HG02588 (cell line): ENCODE measurements around the gene SLC25A38.
"Not testable (repeated sequence)": the region's sequence is repeated elsewhere in the genome, so short reads cannot be mapped to it uniquely, and the experiment has no call there.

Experiments
- ATAC-seq: cut with Tn5 transposase; IDR thresholded peaks from one replicate; pipeline ENCODE4 v1.9.1; 2021; ENCODE audit warnings: mild to moderate bottlenecking, moderate library complexity; ENCODE audit not compliant: unreplicated experiment

The SLC25A38 gene, protein sequence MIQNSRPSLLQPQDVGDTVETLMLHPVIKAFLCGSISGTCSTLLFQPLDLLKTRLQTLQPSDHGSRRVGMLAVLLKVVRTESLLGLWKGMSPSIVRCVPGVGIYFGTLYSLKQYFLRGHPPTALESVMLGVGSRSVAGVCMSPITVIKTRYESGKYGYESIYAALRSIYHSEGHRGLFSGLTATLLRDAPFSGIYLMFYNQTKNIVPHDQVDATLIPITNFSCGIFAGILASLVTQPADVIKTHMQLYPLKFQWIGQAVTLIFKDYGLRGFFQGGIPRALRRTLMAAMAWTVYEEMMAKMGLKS

DNA sequence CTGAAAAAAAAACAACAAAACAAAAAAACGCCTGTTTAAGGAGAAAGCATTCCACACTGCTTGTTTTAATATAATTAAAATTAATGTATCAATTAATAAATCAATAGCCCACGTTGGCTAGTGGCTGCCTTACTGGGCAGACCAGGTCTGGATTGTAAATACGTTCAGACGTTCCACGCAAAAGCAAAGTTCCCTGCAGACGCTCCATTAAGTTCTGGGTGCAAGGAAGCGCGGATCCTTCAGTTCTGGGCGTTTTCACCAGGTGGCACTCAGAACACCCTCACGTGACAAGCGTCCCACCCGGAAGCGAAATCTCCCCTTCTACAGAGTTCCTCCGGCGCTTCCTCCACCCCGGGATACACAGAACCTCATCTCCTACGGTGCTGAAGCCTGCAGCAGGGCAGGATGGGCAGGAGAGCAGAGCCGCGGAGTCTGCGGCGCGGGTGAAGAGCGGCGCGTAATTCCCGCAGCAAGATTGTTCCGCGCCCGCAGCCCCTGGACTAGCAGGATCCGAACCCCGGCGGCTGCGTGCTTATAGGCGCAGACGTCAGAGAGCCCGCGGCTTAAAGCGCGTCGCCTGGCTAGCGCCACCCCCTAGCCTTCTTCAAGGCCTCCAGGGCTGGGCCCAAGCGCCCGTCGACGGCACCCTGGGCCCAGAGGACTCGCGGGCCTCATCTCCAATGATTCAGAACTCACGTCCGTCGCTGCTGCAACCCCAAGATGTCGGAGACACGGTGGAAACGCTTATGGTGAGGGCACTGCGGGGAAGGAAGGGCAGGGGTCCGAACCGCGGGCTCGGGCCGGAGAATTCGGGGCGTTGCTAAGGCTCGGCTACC lies at the start of gene SLC25A38:
SLC25A38 (plus strand) TSS at position 326 of the 836 bp plus-strand sequence; CDS start at position 681, 355 bp downstream.
- peak; percentile 66 for ATAC-seq

DNA sequence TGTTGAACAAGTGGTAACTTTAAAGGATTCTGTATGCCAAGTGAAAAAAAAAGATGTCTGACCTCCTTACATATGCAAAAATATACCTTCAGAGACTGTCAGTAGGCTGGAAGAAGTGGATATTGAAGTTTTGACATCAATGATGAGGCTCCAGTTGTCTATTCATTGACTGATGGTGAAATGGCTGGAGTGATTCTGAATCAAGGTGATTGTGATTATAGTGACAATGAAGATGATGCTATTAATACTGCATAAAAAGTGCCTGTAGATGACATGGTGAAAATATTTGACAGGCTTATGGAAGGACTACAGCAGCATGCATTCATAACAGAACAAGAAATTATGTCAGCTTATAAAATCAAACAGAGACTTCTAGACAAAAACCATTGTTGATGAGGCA lies 49.6 kb upstream of the SLC25A38 start:
- no peak for ATAC-seq

DNA sequence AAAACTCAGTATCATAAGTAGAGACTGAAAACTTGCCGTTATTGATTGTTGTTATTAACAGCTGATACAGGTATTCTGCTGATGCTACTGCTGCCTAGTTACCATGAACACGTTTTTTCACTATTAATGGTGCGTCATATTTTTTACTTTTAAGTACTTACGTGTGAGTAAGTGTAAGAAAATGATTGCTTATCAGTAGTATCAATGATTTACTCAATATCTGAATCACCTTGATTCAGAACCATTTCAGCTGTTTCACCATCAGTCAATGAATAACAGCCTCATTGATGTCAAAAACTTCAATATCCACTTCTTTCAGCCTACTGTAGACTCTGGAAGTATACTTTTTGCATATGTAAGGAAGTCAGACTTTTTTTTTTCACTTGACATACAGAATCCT lies 49.0 kb upstream of the SLC25A38 start:
- no peak for ATAC-seq

DNA sequence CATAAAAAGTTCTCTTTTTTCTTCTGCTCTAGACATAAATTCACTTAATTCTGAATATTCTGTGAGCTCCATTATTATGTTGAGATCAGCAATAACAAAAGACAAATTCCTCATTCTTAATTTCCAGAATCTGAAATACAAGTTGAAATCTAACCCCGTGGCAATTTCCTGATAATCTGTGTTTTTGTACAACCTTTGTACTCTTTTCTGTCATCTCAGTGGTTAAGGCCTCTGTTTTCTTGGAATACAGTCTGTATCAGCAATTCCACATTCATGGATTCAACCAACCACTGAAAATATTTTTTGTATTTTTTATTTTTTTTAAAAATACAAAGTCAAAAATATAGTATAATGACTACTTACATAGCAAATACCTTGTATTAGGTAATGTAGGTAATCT lies 45.0 kb upstream of the SLC25A38 start:
- no peak for ATAC-seq

DNA sequence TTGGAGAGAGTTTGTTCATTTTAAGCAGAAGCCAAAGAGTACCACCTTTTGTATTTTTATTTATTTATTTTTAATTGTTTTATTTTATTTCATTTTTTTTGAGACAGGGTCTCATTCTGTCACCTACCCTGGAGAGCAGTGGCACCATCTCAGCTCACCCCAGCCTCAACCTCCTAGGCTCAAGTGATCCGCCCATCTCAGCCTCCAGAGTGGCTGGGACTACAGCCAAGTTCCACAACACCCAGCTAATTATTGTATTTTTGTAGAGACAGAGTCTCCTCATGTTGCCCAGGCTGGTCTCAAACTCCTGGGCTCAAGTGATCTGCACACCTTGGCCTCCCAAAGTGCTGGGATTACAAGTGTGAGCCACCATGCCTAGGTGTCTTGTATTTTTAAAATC lies 44.1 kb upstream of the SLC25A38 start:
- no peak for ATAC-seq

DNA sequence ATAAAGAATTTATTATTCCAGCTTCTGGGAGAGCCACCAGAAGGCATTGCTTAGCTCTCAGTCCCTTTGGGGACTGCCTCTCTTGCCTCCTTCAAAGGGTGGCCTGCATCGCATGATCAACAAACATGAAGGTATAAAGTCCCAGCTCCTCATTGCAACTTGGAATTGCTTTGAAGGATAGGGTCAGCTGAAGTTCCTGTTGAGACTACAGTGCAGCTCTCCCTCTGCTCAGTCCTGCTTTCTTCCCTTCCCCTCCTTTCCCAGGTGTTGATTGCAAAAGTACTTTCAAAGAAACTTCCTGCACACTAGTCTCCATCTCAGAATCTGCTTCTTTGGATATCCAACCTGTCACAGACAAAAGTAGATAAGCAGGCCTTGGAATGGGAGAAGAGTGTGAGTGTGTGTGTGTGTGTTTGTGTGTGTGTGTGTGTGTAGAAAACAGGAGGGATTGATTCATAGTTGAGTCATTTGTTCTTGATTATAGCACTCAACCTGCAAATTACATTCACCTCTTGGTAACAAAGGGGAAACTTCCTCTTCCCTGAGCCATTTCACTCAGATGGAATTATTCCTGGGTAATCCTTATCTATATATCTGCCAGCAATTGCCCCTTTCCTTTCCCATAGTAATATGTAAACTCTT lies 40.0 kb upstream of the SLC25A38 start:
- ATAC-seq, result no peak

DNA sequence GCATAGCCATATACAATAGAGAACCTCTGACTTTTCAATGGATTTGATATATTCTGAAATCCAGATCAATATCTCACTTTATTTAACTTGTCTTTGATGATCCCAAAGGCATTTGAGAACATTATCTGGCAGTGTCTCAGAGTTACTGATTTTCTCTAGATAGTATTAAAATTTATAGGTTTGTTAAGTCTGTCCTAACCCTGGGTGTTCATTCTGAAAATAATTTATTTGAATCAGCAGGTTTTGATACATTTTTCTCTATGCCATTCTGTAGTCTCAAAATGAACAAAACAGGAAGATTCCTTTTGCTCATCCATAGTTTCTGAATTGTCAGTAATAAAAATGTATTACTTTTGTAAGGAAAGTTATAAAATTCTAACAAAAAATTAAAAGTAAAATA lies 39.4 kb upstream of the SLC25A38 start:
- no peak for ATAC-seq

DNA sequence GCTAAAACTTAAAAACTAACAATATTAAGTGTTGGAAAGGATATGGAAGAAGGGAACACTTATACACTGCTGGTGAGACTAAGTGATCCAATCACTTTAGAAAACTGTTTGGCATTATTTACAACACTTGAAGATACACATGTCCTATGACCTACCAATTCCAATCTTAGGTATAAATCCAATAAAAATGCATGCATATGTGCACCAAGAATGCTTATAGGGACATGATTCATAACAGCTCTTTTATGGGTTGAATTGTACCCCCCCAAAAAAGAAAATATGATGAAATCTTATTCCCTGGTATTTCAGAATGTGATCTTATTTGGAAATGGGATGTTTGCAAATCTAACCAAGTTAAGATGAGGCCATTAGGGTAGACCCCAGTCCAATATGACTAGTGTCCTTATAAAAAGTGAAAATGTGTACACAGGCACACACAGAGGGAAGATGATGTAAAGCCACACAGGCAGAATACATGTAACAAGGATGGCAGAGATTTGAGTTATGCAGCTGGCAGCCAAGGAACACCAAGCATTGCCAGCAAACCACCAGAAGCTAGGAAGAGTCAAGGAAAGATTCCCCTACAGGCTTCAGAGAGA lies 38.3 kb upstream of the SLC25A38 start:
- ATAC-seq, result no peak

DNA sequence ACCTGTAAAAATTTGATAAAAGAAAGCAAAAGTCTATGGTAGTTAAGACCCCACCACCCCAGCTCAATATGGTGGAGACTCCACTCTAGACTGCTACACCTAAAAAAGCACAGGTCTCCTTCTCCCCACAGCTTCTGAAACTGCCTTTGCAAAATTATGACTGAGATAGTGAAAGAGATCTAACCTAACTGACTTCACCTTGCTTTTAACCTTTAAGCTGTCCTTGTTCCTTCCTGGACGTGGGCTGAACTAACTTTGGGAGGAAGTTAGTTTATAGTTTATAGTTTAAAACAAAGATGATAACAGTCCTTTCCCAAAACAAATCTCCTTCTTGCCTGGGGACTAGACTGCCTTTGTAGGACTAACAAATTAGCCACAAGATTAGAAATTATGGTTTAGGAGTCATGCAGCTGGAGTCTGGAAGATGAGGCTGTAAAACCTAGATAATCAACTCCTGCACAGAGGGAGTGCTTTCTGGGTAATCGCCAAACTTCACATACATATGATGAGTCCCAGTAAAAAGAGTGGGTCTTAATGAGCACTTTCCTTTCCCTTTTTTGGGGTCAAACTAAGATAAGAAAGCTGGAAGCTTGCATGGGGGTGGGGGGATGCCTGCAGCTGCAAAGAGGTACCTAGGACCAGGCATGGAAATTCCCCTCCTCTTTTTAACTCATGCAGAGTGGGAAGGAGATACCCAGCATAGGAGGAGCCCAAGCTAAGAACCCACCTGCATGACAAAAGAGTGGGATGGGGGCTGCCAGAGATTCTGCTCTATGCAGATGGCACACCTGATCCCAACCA lies 36.2 kb upstream of the SLC25A38 start:
- ATAC-seq, result peak; percentile 82

DNA sequence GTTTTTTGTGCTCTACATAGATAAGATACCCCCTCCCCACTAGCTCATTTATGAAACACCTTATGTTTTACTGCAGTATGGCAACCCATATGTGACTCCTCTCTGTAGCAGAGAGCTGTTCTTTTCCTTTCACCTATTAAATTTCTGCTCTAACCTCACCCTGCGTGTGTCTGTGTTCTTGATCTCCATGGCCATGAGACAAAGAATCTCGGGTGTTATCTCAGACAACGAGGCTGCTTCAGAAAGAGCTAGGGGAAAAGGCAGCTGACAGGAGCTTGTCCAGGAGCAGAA lies 35.6 kb upstream of the SLC25A38 start:
- ATAC-seq, result no peak

DNA sequence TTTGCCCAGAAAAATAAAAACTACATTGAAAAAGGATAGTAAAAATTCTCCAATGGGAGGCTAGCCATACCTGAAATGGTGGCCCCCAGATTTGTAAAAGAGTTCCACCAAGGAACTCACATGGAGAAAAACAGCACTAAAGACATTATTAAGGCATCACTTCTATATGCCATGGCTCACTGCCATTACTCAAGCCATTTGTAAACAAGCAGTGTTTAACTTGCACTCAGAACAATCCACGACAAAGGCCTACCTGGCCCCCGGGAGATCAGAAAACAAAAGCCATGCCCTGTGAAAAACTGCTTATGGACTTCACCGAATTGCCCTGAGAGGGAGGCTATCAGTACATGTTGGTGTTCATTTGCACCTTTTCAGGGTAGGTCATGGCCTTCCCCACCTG lies 34.1 kb upstream of the SLC25A38 start:
- ATAC-seq, result no peak

DNA sequence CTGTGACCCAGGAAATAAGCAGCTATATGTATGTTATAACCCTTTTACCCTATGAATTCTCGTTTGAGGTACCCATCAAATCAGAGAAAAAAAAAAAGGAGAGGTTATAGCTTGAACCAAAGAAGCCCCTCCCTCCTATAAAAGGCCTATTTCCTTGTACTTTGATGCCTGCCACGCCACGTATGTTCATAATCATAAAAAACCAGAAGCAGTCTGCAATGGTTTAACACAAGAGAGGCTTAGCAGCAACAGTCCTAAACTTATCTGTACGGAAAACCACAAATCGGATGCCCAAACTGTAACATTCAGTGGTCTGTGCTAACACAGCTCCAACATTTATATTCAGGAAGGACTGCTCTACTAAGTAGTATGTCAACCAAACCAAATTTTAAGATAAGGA lies 32.5 kb upstream of the SLC25A38 start:
- ATAC-seq, result no peak

DNA sequence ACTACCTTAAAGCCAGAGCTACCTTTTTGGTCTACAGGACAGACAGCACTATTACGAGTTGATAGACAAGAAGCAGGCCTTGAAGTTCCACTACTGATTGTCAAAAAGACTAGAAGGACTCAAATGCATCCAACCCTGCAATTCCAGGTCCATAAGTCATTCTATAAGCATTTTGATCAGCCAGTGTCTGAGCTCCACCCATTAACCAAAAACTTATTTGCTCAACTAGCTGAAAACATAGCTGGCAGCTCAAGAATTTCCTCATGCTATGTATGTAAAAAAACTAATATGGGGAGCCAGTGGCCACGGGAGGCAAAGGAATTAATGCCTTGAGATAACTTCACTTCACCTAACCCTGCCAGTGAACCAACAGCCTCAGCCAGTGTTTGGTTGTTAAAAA lies 32.0 kb upstream of the SLC25A38 start:
- ATAC-seq, result not testable (repeated sequence)

DNA sequence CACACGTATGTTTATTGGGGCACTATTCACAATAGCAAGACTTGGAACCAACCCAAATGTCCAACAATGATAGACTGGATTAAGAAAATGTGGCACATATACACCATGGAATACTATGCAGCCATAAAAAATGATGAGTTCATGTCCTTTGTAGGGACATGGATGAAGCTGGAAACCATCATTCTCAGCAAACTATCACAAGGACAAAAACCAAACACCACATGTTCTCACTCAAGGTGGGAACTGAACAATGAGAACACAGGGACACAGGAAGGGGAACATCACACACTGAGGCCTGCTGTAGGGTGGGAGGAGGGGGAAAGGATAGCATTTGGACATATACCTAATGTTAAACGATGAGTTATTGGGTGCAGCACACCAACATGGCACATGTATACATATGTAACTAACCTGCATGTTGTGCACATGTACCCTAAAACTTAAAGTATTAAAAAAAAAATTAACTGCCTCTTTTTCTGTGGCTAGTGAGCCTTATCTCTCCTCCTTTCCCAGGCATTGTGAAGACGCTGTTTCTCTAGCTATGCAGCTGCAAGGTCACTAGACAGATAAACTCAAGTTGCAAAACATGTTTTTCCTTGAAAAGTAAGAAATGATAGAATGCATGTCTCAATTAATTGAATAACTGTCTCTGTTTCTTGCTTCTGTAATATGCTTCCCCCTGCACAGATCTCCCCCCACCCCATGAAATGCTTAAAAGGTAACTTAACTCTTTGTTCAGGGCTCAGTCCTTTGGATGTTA lies 29.8 kb upstream of the SLC25A38 start:
- not testable (repeated sequence) for ATAC-seq

DNA sequence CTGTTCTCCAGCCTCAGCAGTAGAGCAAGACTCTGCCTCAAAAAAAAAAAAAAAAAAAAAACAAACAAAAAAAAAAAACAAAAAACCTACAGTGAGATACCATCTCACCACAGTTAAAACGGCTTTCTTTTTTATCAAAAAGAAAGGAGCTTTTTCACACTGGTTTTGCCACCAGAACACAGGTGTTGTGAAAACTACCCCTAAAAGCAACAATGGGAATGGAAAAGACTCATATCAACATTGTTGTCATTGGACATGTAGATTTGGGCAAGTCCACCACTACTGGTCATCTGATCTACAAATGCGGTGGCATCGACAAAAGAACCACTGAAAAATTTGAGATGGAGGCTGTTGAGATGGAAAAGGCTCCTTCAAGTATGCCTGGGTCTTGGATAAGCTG lies 24.8 kb upstream of the SLC25A38 start:
- ATAC-seq, result no peak

DNA sequence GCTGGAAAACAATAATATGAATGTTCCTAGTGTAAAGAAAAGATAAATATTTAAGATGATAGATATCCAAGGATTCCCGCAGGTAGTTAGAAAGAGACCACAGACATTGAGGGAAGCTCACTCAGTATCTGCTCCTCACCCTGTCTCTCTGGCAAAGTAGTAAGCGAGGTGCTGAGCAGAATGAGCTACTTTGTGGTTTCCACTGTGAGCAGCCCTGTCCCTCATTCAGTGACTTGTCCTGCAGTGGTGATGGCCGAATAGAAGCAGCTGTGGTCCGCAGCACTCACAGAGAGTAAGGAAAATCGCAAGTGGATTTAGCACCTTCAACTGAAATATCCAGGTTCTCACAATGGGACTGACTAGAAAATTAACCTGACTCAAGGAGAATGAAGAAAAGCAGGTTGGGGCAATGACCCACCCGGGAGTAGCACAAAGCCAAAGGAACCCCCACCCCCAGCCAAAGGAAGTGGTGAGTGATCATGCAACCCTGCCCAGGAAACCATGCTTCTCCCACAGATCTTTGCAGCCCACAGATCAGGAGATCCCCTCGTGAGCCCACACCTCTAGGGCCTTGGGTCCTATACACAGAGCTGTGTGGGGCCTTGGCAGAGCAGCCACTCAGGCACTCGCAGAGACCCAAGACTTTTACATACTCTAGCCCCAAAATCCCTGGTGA lies 21.8 kb upstream of the SLC25A38 start:
- peak; percentile 71 for ATAC-seq

DNA sequence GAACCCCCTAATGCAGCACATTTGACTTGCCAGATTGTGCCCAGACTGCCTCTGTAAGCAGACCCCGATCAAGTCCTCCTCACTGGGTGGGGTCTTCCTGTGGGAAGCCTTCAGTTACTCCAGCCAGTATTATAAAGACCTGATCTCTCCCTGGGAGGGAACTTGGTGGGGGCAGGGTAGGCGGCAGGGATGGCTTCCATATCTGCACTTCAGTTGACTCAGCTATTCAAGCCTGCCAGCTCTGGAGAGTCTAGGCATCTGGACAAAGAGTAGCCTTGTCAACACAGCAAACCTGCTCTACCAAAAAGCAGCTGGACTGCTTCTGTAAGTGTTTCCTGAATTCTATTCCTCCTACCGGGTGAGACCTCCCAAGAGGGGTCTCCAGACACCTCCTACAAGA lies 21.0 kb upstream of the SLC25A38 start:
- no peak for ATAC-seq

DNA sequence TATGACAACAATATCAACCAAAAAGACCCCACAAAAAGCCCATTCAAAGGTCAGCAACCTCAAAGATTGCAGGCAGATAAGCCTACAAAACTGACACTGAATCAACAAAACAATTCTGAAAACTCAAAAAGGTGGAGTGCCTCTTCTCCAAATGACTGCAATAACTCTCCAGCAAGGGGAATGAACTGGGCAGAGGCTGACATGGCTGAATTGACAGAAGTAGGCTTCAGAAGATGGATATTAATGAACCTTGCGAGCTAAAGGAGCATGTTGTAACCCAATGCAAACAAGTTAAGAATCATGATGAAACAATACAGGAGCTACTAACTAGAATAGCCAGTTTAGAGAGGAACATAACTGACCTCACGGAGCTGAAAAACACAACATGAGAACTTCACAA lies 20.4 kb upstream of the SLC25A38 start:
- ATAC-seq, result no peak

DNA sequence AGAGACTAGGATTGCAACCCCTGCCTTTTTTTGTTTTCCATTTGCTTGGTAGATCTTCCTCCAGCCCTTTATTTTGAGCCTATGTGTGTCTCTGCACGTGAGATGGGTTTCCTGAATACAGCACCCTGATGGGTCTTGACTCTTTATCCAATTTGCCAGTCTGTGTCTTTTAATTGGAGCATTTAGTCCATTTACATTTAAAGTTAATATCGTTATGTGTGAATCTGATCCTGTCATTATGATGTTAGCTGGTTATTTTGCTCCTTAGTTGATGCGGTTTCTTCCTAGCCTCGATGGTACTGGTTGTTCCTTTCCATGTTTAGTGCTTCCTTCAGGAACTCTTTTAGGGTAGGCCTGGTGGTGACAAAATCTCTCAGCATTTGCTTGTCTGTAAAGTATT lies 12.7 kb upstream of the SLC25A38 start:
- not testable (repeated sequence) for ATAC-seq

DNA sequence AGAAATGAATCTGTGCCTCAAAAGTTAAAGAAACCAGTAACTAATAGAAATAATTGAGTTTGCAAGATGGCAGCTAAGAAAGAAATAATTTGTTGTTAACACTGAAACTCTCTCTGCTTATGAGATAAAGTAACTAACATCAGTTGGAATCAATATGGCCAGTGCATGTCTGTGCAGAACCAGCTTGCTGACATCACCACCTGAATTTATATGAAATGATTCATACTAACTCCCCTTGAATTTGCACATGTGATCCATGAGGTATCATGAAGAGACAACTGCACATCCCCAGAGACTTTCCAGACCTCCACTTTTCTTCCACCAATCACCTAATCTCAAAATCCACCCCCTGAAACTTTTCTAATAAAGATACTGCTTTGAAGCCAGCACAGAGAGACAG lies 10.3 kb upstream of the SLC25A38 start:
- no peak for ATAC-seq
